Cardiac fibroblast (primary cell): ENCODE data around the gene EFNA2.
A peak's percentile ranks its signal among the peaks of the same experiment; 100 is the strongest.

Experiments
- DNase-seq, 2 donors: peaks; one replicate each; pipeline versions ENCODE4 v3.0.0 to v3.0.0-alpha.2; 2010; ENCODE audit warnings: low read depth in 2 of 2
- H3K4me3 ChIP-seq, 2 donors: replicated peaks in 1 of 2; 1 replicate in 1 of 2; 2 replicates in 1 of 2; pipeline ENCODE4 v1.5.1; 2011; ENCODE audit warnings: low read depth in 2 of 2, low read length in 2 of 2, mild to moderate bottlenecking in 2 of 2, moderate library complexity in 1 of 2
- CTCF ChIP-seq: IDR thresholded peaks from one replicate; pipeline ENCODE4 v1.5.1; 2011; ENCODE audit warnings: low read depth, mild to moderate bottlenecking, low read length, inconsistent platforms

The EFNA2 gene

GRCh38 chr19:1267477-1268225 lies 18.0 kb upstream of the EFNA2 start:
- no peak for TF ChIP-seq CTCF
- DNase-seq = peak in 1 of 2 donors; percentile 16

GRCh38 chr19:1268226-1269064 lies 17.2 kb upstream of the EFNA2 start:
- TF ChIP-seq CTCF = no peak

More at GRCh38 chr19:1267477-1268225, 18.0 kb upstream of the EFNA2 start:
- H3K4me3 ChIP-seq = peak overlapping the region in 1 of 2 donors; percentile 53

GRCh38 chr19:1269065-1269477 lies 16.6 kb upstream of the EFNA2 start, which contains the start of gene CIRBP:
Gene CIRBP (plus strand): TSS chr19:1269332. CDS start chr19:1270934, 1,602 bp downstream.
- peak within 1 kb of the TSS; percentile 67 to 82 for H3K4me3 ChIP-seq
- peak; percentile 100 for DNase-seq
- TF ChIP-seq CTCF = no peak

More at GRCh38 chr19:1268226-1269064, 17.2 kb upstream of the EFNA2 start:
- H3K4me3 ChIP-seq = peak overlapping the region in 1 of 2 donors; percentile 10
- no peak for DNase-seq

- H3K4me3 ChIP-seq = peak overlapping the region; percentile 67 to 82
- TF ChIP-seq CTCF = no peak
- DNase-seq = peak; percentile 93 to 94
Observed at GRCh38 chr19:1269478-1270212, 16.0 kb upstream of the EFNA2 start.

GRCh38 chr19:1270213-1270853 lies 15.3 kb upstream of the EFNA2 start:
- TF ChIP-seq CTCF = no peak
- H3K4me3 ChIP-seq = peak overlapping the region; percentile 67 to 82
- no peak for DNase-seq
